NT2/D1 (cell line): ENCODE data around the gene IRF7.

Source experiments
- SUZ12 ChIP-seq: IDR thresholded peaks from 2 replicates; pipeline ENCODE4 v1.6.1; 2011; ENCODE audit not compliant: insufficient read length, insufficient read depth; ENCODE audit errors: extremely low read depth
- YY1 ChIP-seq: IDR thresholded peaks from 2 replicates; pipeline ENCODE4 v1.6.1; 2011; ENCODE audit not compliant: insufficient read length, insufficient read depth

- TF ChIP-seq YY1: no peak
- no peak for TF ChIP-seq SUZ12
Observed at GRCh38 chr11:618856-619627, 3.3 kb upstream of the IRF7 start.
